ENCODE results near the gene ASXL3. TPM values are rescaled to one million over a fixed set of nuclear protein-coding genes. Genes with fewer than 3 reads are reported as not detected.

The ASXL3 gene
- total RNA-seq, 1 donor: 0.54 TPM

DNA sequence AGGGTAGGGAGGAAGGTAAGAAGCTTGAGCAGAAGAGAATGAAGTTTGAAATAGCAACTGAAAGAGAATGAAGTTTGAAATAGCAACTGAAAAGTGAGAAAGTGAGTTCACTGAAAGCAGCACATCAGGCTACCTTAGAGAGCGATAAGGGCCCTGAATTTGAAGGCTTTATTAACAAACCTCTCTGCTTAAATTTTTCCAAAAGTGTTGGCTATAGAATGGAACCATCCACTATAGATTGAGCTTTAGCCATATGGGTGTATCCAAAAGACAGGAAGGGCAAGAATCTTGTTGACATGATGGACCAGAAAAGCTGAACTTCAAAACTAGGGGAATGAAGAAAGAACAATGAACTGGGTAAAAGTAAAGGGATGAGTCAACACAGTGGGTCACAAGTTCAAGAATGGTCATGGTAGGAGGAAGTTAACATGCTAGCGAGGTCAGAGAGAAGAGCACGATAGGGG, 122.5 kb downstream of the ASXL3 start:
- DNase-seq (ENCODE audit: low read depth): no peak
- H3K4me3 ChIP-seq (ENCODE audit: low read depth, low read length): no peak overlapping the region
- TF ChIP-seq, protein P1, sequence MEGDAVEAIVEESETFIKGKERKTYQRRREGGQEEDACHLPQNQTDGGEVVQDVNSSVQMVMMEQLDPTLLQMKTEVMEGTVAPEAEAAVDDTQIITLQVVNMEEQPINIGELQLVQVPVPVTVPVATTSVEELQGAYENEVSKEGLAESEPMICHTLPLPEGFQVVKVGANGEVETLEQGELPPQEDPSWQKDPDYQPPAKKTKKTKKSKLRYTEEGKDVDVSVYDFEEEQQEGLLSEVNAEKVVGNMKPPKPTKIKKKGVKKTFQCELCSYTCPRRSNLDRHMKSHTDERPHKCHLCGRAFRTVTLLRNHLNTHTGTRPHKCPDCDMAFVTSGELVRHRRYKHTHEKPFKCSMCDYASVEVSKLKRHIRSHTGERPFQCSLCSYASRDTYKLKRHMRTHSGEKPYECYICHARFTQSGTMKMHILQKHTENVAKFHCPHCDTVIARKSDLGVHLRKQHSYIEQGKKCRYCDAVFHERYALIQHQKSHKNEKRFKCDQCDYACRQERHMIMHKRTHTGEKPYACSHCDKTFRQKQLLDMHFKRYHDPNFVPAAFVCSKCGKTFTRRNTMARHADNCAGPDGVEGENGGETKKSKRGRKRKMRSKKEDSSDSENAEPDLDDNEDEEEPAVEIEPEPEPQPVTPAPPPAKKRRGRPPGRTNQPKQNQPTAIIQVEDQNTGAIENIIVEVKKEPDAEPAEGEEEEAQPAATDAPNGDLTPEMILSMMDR (IDR thresholded peaks at IDR 0.05; ENCODE audit: insufficient read depth, low read length): no peak

DNA sequence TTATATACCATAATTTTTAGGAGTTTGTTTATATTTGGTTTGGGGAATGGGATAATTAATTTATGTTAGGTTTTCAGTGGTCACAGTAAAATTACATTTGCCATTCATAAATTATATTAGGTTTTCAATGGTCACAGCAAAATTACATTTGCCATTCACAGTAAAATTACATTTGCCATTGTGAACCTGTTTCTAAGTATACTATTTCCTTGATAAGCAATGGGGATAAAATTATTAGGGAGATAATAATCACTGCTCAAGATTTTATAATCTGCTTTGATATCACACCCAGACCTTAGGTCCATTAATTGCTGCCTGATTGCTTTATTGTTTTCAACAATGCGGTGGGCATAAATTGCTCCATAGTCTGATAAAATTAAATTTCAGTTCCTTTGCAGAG, 124.6 kb downstream of the ASXL3 start:
- H3K4me3 ChIP-seq (ENCODE audit: low read depth, low read length): no peak overlapping the region
- TF ChIP-seq, protein P1 (IDR thresholded peaks at IDR 0.05; ENCODE audit: insufficient read depth, low read length): no peak
- DNase-seq (ENCODE audit: low read depth): no peak

DNA sequence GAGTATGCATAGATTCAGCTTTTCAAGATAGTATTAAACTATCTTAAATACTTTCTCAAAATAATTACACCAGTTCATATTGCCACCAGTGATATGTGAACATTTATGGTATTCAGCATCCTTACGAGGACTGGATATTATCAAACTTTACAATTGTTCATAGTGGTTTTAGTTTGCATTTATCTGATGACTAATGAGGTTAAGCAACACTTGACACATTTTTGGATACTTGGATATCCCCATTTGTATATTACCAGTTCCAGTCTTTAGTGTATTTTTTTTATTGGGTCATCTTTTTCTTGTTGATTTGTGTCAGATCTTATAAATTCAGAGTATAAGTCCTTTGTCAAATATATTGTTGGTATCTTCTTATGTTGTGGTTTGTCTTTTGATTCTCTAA, 128.4 kb downstream of the ASXL3 start:
- TF ChIP-seq, protein P1 (IDR thresholded peaks at IDR 0.05; ENCODE audit: insufficient read depth, low read length): no peak
- peak; percentile 57 for DNase-seq (ENCODE audit: low read depth)
- no peak overlapping the region for H3K4me3 ChIP-seq (ENCODE audit: low read depth, low read length)

DNA sequence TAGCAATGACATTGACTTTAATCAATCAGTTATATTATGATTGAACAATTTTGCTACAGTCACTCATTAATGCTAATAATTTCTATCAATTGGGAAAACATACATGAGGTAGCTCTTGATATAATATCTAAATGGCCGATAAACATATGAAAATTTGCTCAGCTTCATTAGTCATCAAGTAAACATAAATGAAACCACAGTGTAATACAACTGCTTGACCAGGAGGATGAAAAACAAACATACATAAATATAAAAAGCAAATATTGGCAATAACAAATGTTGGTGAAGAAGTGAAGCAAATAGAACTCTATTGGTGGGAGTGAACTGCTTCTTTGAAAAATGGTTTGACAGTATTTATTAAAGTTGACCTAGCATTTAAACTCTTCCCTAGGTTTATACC, 130.9 kb downstream of the ASXL3 start:
- no peak overlapping the region for H3K4me3 ChIP-seq (ENCODE audit: low read depth, low read length)
- DNase-seq (ENCODE audit: low read depth): no peak
- TF ChIP-seq, protein P1 (IDR thresholded peaks at IDR 0.05; ENCODE audit: insufficient read depth, low read length): no peak

DNA sequence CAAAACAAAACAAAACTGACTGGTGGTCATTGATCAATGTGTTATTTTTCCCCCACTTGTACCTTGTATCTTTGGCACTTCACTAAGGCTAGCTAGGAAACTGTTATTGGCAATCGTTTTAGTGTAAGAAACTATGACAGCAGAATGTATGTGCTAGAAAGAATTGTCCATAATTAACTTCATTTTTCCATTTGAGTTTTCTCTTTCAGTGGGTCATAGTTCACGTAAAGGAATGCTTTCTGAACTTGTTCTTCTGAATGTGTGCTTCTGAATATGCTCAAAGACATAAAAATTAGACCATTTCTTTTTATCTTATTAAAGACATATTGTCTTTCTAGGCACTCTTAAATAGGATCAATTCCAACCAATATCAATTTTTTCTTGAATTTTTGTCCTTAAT, 132.2 kb downstream of the ASXL3 start:
- H3K4me3 ChIP-seq (ENCODE audit: low read depth, low read length): no peak overlapping the region
- TF ChIP-seq, protein P1 (IDR thresholded peaks at IDR 0.05; ENCODE audit: insufficient read depth, low read length): no peak
- DNase-seq (ENCODE audit: low read depth): no peak

DNA sequence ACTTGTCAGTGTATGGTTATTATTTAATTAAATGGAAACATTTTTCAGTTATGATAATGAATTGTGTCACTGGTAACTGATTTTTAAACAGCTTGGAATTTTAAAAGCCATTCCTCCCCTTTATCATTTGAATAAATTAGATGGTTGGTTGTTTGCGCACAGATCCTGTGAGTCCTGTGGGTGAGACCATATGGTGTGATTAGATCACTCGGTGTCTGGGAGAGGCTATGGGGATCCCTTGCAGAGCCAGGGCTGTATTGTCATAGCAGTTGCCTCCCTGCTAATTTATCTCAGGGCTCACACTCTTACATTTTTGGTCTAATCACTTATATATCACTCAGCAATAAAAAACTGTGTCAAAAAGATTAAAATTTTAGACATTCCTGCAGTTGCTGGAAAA, 133.5 kb downstream of the ASXL3 start:
- DNase-seq (ENCODE audit: low read depth): no peak
- TF ChIP-seq, protein P1 (IDR thresholded peaks at IDR 0.05; ENCODE audit: insufficient read depth, low read length): no peak
- H3K4me3 ChIP-seq (ENCODE audit: low read depth, low read length): no peak overlapping the region

DNA sequence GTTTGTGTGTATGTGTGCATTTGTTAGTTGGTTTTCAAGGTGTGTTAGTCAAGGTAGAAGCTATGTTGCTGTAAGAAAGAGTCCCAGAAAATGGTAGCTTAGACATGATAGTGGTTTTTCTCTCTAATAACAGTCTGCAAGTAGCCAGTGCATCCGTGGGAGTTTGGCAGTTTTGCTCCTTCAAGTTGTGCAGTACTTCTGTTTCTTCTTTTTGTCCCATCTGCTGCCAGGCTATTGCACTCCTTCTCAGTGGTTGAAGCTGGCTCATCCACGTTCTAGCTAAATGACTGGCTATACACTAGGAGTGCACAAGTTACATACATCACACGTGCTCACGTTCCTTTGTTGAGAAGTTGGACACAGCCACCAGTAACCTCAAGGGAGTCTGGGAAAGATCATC, 134.7 kb downstream of the ASXL3 start:
- H3K4me3 ChIP-seq (ENCODE audit: low read depth, low read length): no peak overlapping the region
- TF ChIP-seq, protein P1 (IDR thresholded peaks at IDR 0.05; ENCODE audit: insufficient read depth, low read length): no peak
- DNase-seq (ENCODE audit: low read depth): no peak

Measured in fibroblast of the aortic adventitia (primary cell).